Lower leg skin (tissue), 3 donors: ENCODE measurements around the gene NDRG3.

Experiments used
- POLR2A ChIP-seq, 2 donors: fragments of 450-650 bp; IDR thresholded peaks; one replicate each; pipeline ENCODE4 v1.6.1; 2016 to 2017; ENCODE audit warnings: antibody characterized with exemption in 2 of 2, mild to moderate bottlenecking in 1 of 2, moderate library complexity in 1 of 2
- TF ChIP-seq, protein P1 (sequence below), 3 donors: fragments of 450-650 bp; IDR thresholded peaks; one replicate each; pipeline ENCODE4 v1.5.1; 2016; ENCODE audit warnings: antibody characterized with exemption in 3 of 3, mild to moderate bottlenecking in 3 of 3, moderate library complexity in 2 of 3

GRCh38 chr20:36793294-36794115 is 47.6 kb upstream of the NDRG3 start:
- TF ChIP-seq, protein P1, sequence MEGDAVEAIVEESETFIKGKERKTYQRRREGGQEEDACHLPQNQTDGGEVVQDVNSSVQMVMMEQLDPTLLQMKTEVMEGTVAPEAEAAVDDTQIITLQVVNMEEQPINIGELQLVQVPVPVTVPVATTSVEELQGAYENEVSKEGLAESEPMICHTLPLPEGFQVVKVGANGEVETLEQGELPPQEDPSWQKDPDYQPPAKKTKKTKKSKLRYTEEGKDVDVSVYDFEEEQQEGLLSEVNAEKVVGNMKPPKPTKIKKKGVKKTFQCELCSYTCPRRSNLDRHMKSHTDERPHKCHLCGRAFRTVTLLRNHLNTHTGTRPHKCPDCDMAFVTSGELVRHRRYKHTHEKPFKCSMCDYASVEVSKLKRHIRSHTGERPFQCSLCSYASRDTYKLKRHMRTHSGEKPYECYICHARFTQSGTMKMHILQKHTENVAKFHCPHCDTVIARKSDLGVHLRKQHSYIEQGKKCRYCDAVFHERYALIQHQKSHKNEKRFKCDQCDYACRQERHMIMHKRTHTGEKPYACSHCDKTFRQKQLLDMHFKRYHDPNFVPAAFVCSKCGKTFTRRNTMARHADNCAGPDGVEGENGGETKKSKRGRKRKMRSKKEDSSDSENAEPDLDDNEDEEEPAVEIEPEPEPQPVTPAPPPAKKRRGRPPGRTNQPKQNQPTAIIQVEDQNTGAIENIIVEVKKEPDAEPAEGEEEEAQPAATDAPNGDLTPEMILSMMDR (IDR thresholded peaks at IDR 0.05): no peak
- TF ChIP-seq POLR2A (IDR thresholded peaks at IDR 0.05): no peak
